OCI-LY3 (cell line): Measurements from ENCODE around the gene OLIG3.

ENCODE experiments used
- H2AFZ ChIP-seq: fragments of 200-600, 300-600 bp; shearing (Covaris generic); 2 replicates; pipeline ENCODE4 v1.6.0; 2014; ENCODE audit warnings: antibody characterized with exemption, low read depth, low read length
- H3K27ac ChIP-seq: fragments of 200-600, 300-600 bp; sonication (generic); 2 replicates; pipeline ENCODE4 v1.5.1; 2014; ENCODE audit warnings: mild to moderate bottlenecking, low read length, moderate library complexity, mixed read lengths
- H3K27me3 ChIP-seq: fragments of 200-600, 300-600 bp; sonication (generic); 2 replicates; pipeline ENCODE4 v1.6.1; 2014; ENCODE audit warnings: low read depth, low read length, mixed read lengths
- H3K36me3 ChIP-seq: fragments of 200-600, 300-600 bp; sonication (generic); replicated peaks from 2 replicates; pipeline ENCODE3; 2014; ENCODE audit warnings: low read depth, low read length, mixed read lengths
- H3K4me1 ChIP-seq: fragments of 300-600, 200-600 bp; sonication (generic); 2 replicates; pipeline ENCODE4 v1.6.1; 2014; ENCODE audit warnings: low read length, mixed read lengths
- H3K4me2 ChIP-seq: fragments of 200-600, 300-600 bp; sonication (generic); 2 replicates; pipeline ENCODE4 v1.6.1; 2014; ENCODE audit warnings: low read length, mixed read lengths
- H3K4me3 ChIP-seq: fragments of 300-600, 200-600 bp; sonication (generic); 2 replicates; pipeline ENCODE4 v1.5.1; 2014; ENCODE audit warnings: antibody characterized with exemption, mild to moderate bottlenecking, low read length, moderate library complexity
- H3K79me2 ChIP-seq: fragments of 300-600, 200-600 bp; shearing (Covaris generic); 2 replicates; pipeline ENCODE4 v1.6.1; 2014; ENCODE audit warnings: mild to moderate bottlenecking, low read length, mixed read lengths
- H3K9ac ChIP-seq: fragments of 300-600, 200-600 bp; shearing (Covaris generic); 2 replicates; pipeline ENCODE4 v1.6.0; 2014; ENCODE audit warnings: mild to moderate bottlenecking, low read length, moderate library complexity
- H3K9me3 ChIP-seq: fragments of 200-600, 300-600 bp; shearing (Covaris generic); 2 replicates; pipeline ENCODE4 v1.6.1; 2014; ENCODE audit warnings: low read length, mixed read lengths; ENCODE audit not compliant: insufficient read depth
- H4K20me1 ChIP-seq: fragments of 200-600, 300-600 bp; sonication (generic); 2 replicates; pipeline ENCODE4 v1.6.1; 2016; ENCODE audit warnings: low read length, mixed read lengths; ENCODE audit not compliant: insufficient read depth
- CTCF ChIP-seq: fragments of 200-600, 300-600 bp; sonication (generic); IDR thresholded peaks from 2 replicates; pipeline ENCODE4 v1.5.1; 2014; ENCODE audit warnings: antibody characterized with exemption, low read length, low read depth
- EZH2phosphoT487 ChIP-seq: fragments of 200-600 bp; shearing (Covaris generic); IDR thresholded peaks from 2 replicates; pipeline ENCODE4 v1.6.1; 2018; ENCODE audit warnings: antibody characterized with exemption, mixed run types, low read depth

The OLIG3 gene

GRCh38 chr6:137494988-137495702 is 951 bp upstream of the OLIG3 start:
- H3K36me3 ChIP-seq = no peaks in the 10 kb centered on the region
- H4K20me1 ChIP-seq = no peaks in the 10 kb centered on the region
- no peaks in the 10 kb centered on the region for H3K79me2 ChIP-seq
- no peak overlapping the region for H3K4me3 ChIP-seq
- no peaks in the 10 kb centered on the region for H3K27me3 ChIP-seq
- no peak overlapping the region for H2AFZ ChIP-seq
- TF ChIP-seq EZH2phosphoT487 (no peak), CTCF (no peak)
- H3K9ac ChIP-seq = no peak overlapping the region
- no peaks in the 10 kb centered on the region for H3K4me1 ChIP-seq
- H3K9me3 ChIP-seq = no peaks in the 10 kb centered on the region
- H3K27ac ChIP-seq = no peak overlapping the region
- no peak overlapping the region for H3K4me2 ChIP-seq

GRCh38 chr6:137493218-137494038 is 766 bp downstream of the OLIG3 start:
- H3K4me3 ChIP-seq = no peak overlapping the region
- no peaks in the 10 kb centered on the region for H4K20me1 ChIP-seq
- TF ChIP-seq CTCF (no peak), EZH2phosphoT487 (no peak)
- H3K4me1 ChIP-seq = no peaks in the 10 kb centered on the region
- no peak overlapping the region for H3K9ac ChIP-seq
- no peak overlapping the region for H3K4me2 ChIP-seq
- no peaks in the 10 kb centered on the region for H3K27me3 ChIP-seq
- H3K27ac ChIP-seq = no peak overlapping the region
- H3K36me3 ChIP-seq = no peaks in the 10 kb centered on the region
- no peak overlapping the region for H2AFZ ChIP-seq
- no peaks in the 10 kb centered on the region for H3K9me3 ChIP-seq
- no peaks in the 10 kb centered on the region for H3K79me2 ChIP-seq

- Histone ChIP-seq H3K36me3 (no peaks in the 10 kb centered on the region), H3K27me3 (no peaks in the 10 kb centered on the region), H3K9me3 (no peaks in the 10 kb centered on the region), H3K27ac (no peak overlapping the region), H3K79me2 (no peaks in the 10 kb centered on the region), H2AFZ (no peak overlapping the region), H4K20me1 (no peaks in the 10 kb centered on the region), H3K4me2 (no peak overlapping the region), H3K4me1 (no peaks in the 10 kb centered on the region), H3K9ac (no peak overlapping the region), H3K4me3 (no peak overlapping the region)
- TF ChIP-seq EZH2phosphoT487 = no peak
Observed at GRCh38 chr6:137492289-137493217, 1.6 kb downstream of the OLIG3 start.

- Histone ChIP-seq H3K4me2 (no peak overlapping the region), H3K4me1 (no peaks in the 10 kb centered on the region), H3K27me3 (no peaks in the 10 kb centered on the region), H3K79me2 (no peaks in the 10 kb centered on the region), H3K27ac (no peak overlapping the region), H3K4me3 (no peak overlapping the region), H3K9me3 (no peaks in the 10 kb centered on the region), H3K36me3 (no peaks in the 10 kb centered on the region), H4K20me1 (no peaks in the 10 kb centered on the region), H2AFZ (no peak overlapping the region), H3K9ac (no peak overlapping the region)
- no peak for TF ChIP-seq EZH2phosphoT487
- no peak for TF ChIP-seq CTCF
Observed at GRCh38 chr6:137491478-137491877, 2.7 kb downstream of the OLIG3 start.
